HEK293 (cell line): ENCODE measurements around the gene B4GALT1.

ENCODE experiments used
- CTCF ChIA-PET: fragments of 350-600 bp; formaldehyde crosslinking; extraction: SDS; loops from one replicate; lab custom pipeline; 2021; ENCODE audit warnings: antibody characterized with exemption; lab: Yijun Ruan, JAX
- POLR2A ChIA-PET: fragments of 300-600 bp; formaldehyde crosslinking; extraction: SDS; loops from one replicate; lab custom pipeline; 2020; ENCODE audit warnings: antibody characterized with exemption, inconsistent platforms; lab: Yijun Ruan, JAX
- H3K27ac ChIP-seq: fragments of 200-500 bp; sonication (Bioruptor generic); 2 replicates; pipeline ENCODE4 v1.5.1; 2014; ENCODE audit warnings: low read depth, low read length, control low read depth, inconsistent platforms; ENCODE audit errors: extremely low read depth
- H3K36me3 ChIP-seq, 2 experiments: fragments of 200-500 bp in 1 of 2; sonication (Bioruptor generic) in 1 of 2; 1 replicate in 1 of 2; 2 replicates in 1 of 2; pipeline ENCODE4 v1.5.1; 2014 to 2017; ENCODE audit warnings: inconsistent platforms in 2 of 2, low read length in 2 of 2; ENCODE audit not compliant: control insufficient read depth in 2 of 2, insufficient read depth in 1 of 2
- H3K4me1 ChIP-seq: fragments of 200-500 bp; sonication (Bioruptor generic); 2 replicates; pipeline ENCODE4 v1.5.1; 2014; ENCODE audit warnings: mild to moderate bottlenecking, low read length, inconsistent platforms; ENCODE audit not compliant: control insufficient read depth, insufficient read depth
- H3K4me3 ChIP-seq: 2 replicates; pipeline ENCODE4 v1.5.1; 2011; ENCODE audit warnings: low read depth, mild to moderate bottlenecking, control low read depth, low read length, moderate library complexity
- H3K9me3 ChIP-seq: fragments of 200-500 bp; sonication (Bioruptor generic); 2 replicates; pipeline ENCODE4 v1.5.1; 2014; ENCODE audit warnings: low read depth, low read length, inconsistent platforms; ENCODE audit not compliant: control insufficient read depth, insufficient read depth
- BCL11A ChIP-seq: fragments of 450-650 bp; formaldehyde crosslinking; IDR thresholded peaks from 2 replicates; pipeline ENCODE4 v1.5.1; 2016; ENCODE audit warnings: low read depth, missing biosample characterization, missing genetic modification characterization
- FEZF1 ChIP-seq: fragments of 450-650 bp; formaldehyde crosslinking; IDR thresholded peaks from 2 replicates; pipeline ENCODE4 v1.5.1; 2016; ENCODE audit warnings: missing biosample characterization, missing genetic modification characterization
- GFI1B ChIP-seq: fragments of 450-650 bp; formaldehyde crosslinking; IDR thresholded peaks from 2 replicates; pipeline ENCODE4 v1.5.1; 2016; ENCODE audit warnings: missing biosample characterization, missing genetic modification characterization
- HOXC10 ChIP-seq: sonication (generic); formaldehyde crosslinking; IDR thresholded peaks from 2 replicates; pipeline ENCODE4 v1.8.1; 2023; ENCODE audit warnings: mild to moderate bottlenecking, missing genetic modification reagents
- MYNN ChIP-seq: fragments of 450-650 bp; formaldehyde crosslinking; IDR thresholded peaks from 2 replicates; pipeline ENCODE4 v1.5.1; 2016; ENCODE audit warnings: missing biosample characterization, missing genetic modification characterization, borderline replicate concordance
- OVOL3 ChIP-seq: fragments of 450-650 bp; formaldehyde crosslinking; IDR thresholded peaks from 2 replicates; pipeline ENCODE4 v1.5.1; 2016; ENCODE audit warnings: missing biosample characterization, missing genetic modification characterization
- RBAK ChIP-seq: fragments of 450-650 bp; formaldehyde crosslinking; IDR thresholded peaks from 2 replicates; pipeline ENCODE4 v1.5.1; 2016; ENCODE audit warnings: missing biosample characterization, missing genetic modification characterization
- SETDB1 ChIP-seq: IDR thresholded peaks from one replicate; pipeline ENCODE4 v1.6.1; 2017; ENCODE audit warnings: mild to moderate bottlenecking, low read length, moderate library complexity, mixed read lengths; ENCODE audit not compliant: insufficient read length
- ZBTB20 ChIP-seq: fragments of 450-650 bp; formaldehyde crosslinking; IDR thresholded peaks from 2 replicates; pipeline ENCODE4 v1.5.1; 2016; ENCODE audit warnings: missing biosample characterization, missing genetic modification characterization
- ZBTB8A ChIP-seq: fragments of 450-650 bp; formaldehyde crosslinking; IDR thresholded peaks from 2 replicates; pipeline ENCODE4 v1.5.1; 2016; ENCODE audit warnings: missing biosample characterization, missing genetic modification characterization
- ZFP69B ChIP-seq: fragments of 450-650 bp; formaldehyde crosslinking; IDR thresholded peaks from 2 replicates; pipeline ENCODE4 v1.5.1; 2016; ENCODE audit warnings: missing biosample characterization, missing genetic modification characterization
- ZNF133 ChIP-seq: fragments of 450-650 bp; formaldehyde crosslinking; IDR thresholded peaks from 2 replicates; pipeline ENCODE4 v1.5.1; 2016; ENCODE audit warnings: missing biosample characterization, missing genetic modification characterization
- ZNF138 ChIP-seq: fragments of 450-650 bp; formaldehyde crosslinking; IDR thresholded peaks from 2 replicates; pipeline ENCODE4 v1.5.1; 2016; ENCODE audit warnings: missing biosample characterization, missing genetic modification characterization, borderline replicate concordance
- ZNF140 ChIP-seq: fragments of 450-650 bp; formaldehyde crosslinking; IDR thresholded peaks from 2 replicates; pipeline ENCODE4 v1.5.1; 2016; ENCODE audit warnings: missing biosample characterization, missing genetic modification characterization
- ZNF157 ChIP-seq: fragments of 450-650 bp; formaldehyde crosslinking; IDR thresholded peaks from 2 replicates; pipeline ENCODE4 v1.5.1; 2016; ENCODE audit warnings: missing biosample characterization, missing genetic modification characterization
- ZNF174 ChIP-seq: fragments of 450-650 bp; formaldehyde crosslinking; IDR thresholded peaks from 2 replicates; pipeline ENCODE4 v1.5.0; 2017; ENCODE audit warnings: missing biosample characterization, mild to moderate bottlenecking, missing genetic modification characterization
- ZNF223 ChIP-seq: fragments of 450-650 bp; formaldehyde crosslinking; IDR thresholded peaks from 2 replicates; pipeline ENCODE4 v1.5.1; 2016; ENCODE audit warnings: missing biosample characterization, missing genetic modification characterization
- ZNF266 ChIP-seq: fragments of 450-650 bp; formaldehyde crosslinking; IDR thresholded peaks from 2 replicates; pipeline ENCODE4 v1.5.1; 2016; ENCODE audit warnings: missing biosample characterization, missing genetic modification characterization, low read depth
- ZNF341 ChIP-seq: fragments of 450-650 bp; formaldehyde crosslinking; IDR thresholded peaks from 2 replicates; pipeline ENCODE4; 2016; ENCODE audit warnings: low read depth, missing biosample characterization, missing genetic modification characterization
- ZNF350 ChIP-seq: fragments of 450-650 bp; formaldehyde crosslinking; IDR thresholded peaks from 2 replicates; pipeline ENCODE4 v1.5.0; 2017; ENCODE audit warnings: missing biosample characterization, mild to moderate bottlenecking, missing genetic modification characterization
- ZNF521 ChIP-seq: fragments of 450-650 bp; formaldehyde crosslinking; IDR thresholded peaks from 2 replicates; pipeline ENCODE4 v1.5.1; 2017; ENCODE audit warnings: missing biosample characterization, mild to moderate bottlenecking, missing genetic modification characterization
- ZNF549 ChIP-seq: fragments of 450-650 bp; IDR thresholded peaks from 2 replicates; pipeline ENCODE4 v1.5.1; 2018; ENCODE audit warnings: missing biosample characterization, missing genetic modification characterization, mild to moderate bottlenecking, inconsistent platforms, moderate library complexity
- ZNF555 ChIP-seq: fragments of 450-650 bp; formaldehyde crosslinking; conservative IDR thresholded peaks from 2 replicates; pipeline ENCODE4 v1.5.1; 2017; ENCODE audit warnings: missing biosample characterization, mild to moderate bottlenecking, missing genetic modification characterization, inconsistent platforms
- ZNF558 ChIP-seq: fragments of 450-650 bp; formaldehyde crosslinking; IDR thresholded peaks from 2 replicates; pipeline ENCODE4 v1.5.1; 2016; ENCODE audit warnings: missing biosample characterization, missing genetic modification characterization
- ZNF707 ChIP-seq: fragments of 450-650 bp; formaldehyde crosslinking; IDR thresholded peaks from 2 replicates; pipeline ENCODE4 v1.5.1; 2016; ENCODE audit warnings: missing biosample characterization, missing genetic modification characterization
- ZNF768 ChIP-seq: fragments of 450-650 bp; formaldehyde crosslinking; IDR thresholded peaks from 2 replicates; pipeline ENCODE4 v1.5.1; 2018; ENCODE audit warnings: missing biosample characterization, mild to moderate bottlenecking, missing genetic modification characterization
- ZNF776 ChIP-seq: fragments of 450-650 bp; formaldehyde crosslinking; IDR thresholded peaks from 2 replicates; pipeline ENCODE4 v1.5.0; 2017; ENCODE audit warnings: missing biosample characterization, missing genetic modification characterization, borderline replicate concordance
- ZNF843 ChIP-seq: fragments of 450-650 bp; formaldehyde crosslinking; IDR thresholded peaks from 2 replicates; pipeline ENCODE4 v1.5.1; 2016; ENCODE audit warnings: missing biosample characterization, missing genetic modification characterization
- TF ChIP-seq, protein P1 (sequence below): fragments of 450-650 bp; formaldehyde crosslinking; IDR thresholded peaks from 2 replicates; pipeline ENCODE4 v1.5.1; 2016; ENCODE audit warnings: missing biosample characterization, missing genetic modification characterization
- TF ChIP-seq, protein P2 (sequence below): fragments of 450-650 bp; formaldehyde crosslinking; IDR thresholded peaks from 2 replicates; pipeline ENCODE4 v1.5.1; 2016; ENCODE audit warnings: missing biosample characterization, missing genetic modification characterization
- TF ChIP-seq, protein P3 (sequence below): fragments of 450-650 bp; formaldehyde crosslinking; IDR thresholded peaks from 2 replicates; pipeline ENCODE4 v1.5.1; 2016; ENCODE audit warnings: missing biosample characterization, missing genetic modification characterization
- TF ChIP-seq, protein P4 (sequence below): fragments of 450-650 bp; IDR thresholded peaks from 2 replicates; pipeline ENCODE4 v1.5.1; 2018; ENCODE audit warnings: missing biosample characterization, mild to moderate bottlenecking, missing genetic modification characterization

The B4GALT1 gene

GRCh38 chr9:33154371-33154770, 12.8 kb downstream of the B4GALT1 start:
- no peaks in the 10 kb centered on the region for H3K36me3 ChIP-seq
- H3K4me3 ChIP-seq = no peak overlapping the region
- no peak overlapping the region for H3K27ac ChIP-seq
- ChIA-PET POLR2A (no interaction called here), CTCF (interaction anchor here (0.6 kb wide), 1 partner anchor 74 kb away, joined by 6 read pairs; no protein-coding TSS in a partner anchor)
- H3K9me3 ChIP-seq = no peaks in the 10 kb centered on the region
- TF ChIP-seq ZNF555 (tag by site-specific recombination) (no peak), ZBTB20 (tag by site-specific recombination) (no peak), ZNF350 (tag by site-specific recombination) (no peak), ZNF133 (tag by site-specific recombination) (no peak), ZNF140 (tag by site-specific recombination) (no peak), ZFP69B (tag by site-specific recombination) (no peak), ZNF776 (no peak), GFI1B (tag by site-specific recombination) (no peak), ZBTB8A (tag by site-specific recombination) (no peak), FEZF1 (tag by site-specific recombination) (no peak), ZNF558 (no peak), OVOL3 (tag by site-specific recombination) (no peak), ZNF157 (tag by site-specific recombination) (no peak), ZNF138 (tag by site-specific recombination) (no peak), ZNF521 (tag by site-specific recombination) (no peak), ZNF549 (no peak), HOXC10 (CRISPR knock-in tag) (no peak), ZNF707 (tag by site-specific recombination) (no peak), BCL11A (tag by site-specific recombination) (no peak)
- TF ChIP-seq, protein P1, sequence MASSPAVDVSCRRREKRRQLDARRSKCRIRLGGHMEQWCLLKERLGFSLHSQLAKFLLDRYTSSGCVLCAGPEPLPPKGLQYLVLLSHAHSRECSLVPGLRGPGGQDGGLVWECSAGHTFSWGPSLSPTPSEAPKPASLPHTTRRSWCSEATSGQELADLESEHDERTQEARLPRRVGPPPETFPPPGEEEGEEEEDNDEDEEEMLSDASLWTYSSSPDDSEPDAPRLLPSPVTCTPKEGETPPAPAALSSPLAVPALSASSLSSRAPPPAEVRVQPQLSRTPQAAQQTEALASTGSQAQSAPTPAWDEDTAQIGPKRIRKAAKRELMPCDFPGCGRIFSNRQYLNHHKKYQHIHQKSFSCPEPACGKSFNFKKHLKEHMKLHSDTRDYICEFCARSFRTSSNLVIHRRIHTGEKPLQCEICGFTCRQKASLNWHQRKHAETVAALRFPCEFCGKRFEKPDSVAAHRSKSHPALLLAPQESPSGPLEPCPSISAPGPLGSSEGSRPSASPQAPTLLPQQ (tag by site-specific recombination) = no peak
- peaks cover 17% of the 10 kb centered on the region; the same call in 1 of the 2 replicates for H3K4me1 ChIP-seq

DNA sequence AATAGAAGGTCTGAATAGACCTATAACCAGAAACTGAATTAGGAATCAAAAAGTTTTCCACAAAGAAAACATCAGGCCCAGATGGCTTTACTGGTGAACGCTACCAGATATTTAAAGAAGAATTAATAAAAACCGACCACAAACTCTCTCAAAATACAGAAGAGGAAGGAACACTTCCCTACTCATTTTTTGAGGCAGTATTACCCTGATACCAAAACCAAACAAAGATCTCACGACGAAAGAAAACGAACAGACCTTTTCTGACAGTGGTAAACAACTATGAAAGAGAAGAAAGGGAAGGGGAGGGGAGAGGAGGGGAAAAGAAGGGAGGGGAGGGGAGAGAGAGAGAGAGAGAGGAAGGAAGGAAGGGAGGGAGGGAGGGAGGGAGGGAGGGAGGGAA, 13.5 kb downstream of the B4GALT1 start:
- H3K4me1 ChIP-seq = peaks cover 14% of the 10 kb centered on the region; the same call in 1 of the 2 replicates
- H3K27ac ChIP-seq = no peak overlapping the region
- H3K36me3 ChIP-seq = no peaks in the 10 kb centered on the region
- ChIA-PET CTCF (no interaction called here), POLR2A (no interaction called here)
- H3K4me3 ChIP-seq = no peak overlapping the region
- H3K9me3 ChIP-seq = no peaks in the 10 kb centered on the region
- TF ChIP-seq ZNF133 (tag by site-specific recombination) (no peak), SETDB1 (no peak), ZNF341 (tag by site-specific recombination) (no peak), ZNF266 (no peak), RBAK (tag by site-specific recombination) (no peak), ZNF223 (tag by site-specific recombination) (no peak), ZNF174 (tag by site-specific recombination) (no peak), MYNN (tag by site-specific recombination) (no peak), ZNF843 (no peak), ZNF768 (tag by site-specific recombination) (no peak)
- TF ChIP-seq, protein P2, sequence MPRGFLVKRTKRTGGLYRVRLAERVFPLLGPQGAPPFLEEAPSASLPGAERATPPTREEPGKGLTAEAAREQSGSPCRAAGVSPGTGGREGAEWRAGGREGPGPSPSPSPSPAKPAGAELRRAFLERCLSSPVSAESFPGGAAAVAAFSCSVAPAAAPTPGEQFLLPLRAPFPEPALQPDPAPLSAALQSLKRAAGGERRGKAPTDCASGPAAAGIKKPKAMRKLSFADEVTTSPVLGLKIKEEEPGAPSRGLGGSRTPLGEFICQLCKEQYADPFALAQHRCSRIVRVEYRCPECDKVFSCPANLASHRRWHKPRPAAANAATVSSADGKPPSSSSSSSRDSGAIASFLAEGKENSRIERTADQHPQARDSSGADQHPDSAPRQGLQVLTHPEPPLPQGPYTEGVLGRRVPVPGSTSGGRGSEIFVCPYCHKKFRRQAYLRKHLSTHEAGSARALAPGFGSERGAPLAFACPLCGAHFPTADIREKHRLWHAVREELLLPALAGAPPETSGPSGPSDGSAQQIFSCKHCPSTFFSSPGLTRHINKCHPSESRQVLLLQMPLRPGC (tag by site-specific recombination) = no peak
- TF ChIP-seq, protein P3, sequence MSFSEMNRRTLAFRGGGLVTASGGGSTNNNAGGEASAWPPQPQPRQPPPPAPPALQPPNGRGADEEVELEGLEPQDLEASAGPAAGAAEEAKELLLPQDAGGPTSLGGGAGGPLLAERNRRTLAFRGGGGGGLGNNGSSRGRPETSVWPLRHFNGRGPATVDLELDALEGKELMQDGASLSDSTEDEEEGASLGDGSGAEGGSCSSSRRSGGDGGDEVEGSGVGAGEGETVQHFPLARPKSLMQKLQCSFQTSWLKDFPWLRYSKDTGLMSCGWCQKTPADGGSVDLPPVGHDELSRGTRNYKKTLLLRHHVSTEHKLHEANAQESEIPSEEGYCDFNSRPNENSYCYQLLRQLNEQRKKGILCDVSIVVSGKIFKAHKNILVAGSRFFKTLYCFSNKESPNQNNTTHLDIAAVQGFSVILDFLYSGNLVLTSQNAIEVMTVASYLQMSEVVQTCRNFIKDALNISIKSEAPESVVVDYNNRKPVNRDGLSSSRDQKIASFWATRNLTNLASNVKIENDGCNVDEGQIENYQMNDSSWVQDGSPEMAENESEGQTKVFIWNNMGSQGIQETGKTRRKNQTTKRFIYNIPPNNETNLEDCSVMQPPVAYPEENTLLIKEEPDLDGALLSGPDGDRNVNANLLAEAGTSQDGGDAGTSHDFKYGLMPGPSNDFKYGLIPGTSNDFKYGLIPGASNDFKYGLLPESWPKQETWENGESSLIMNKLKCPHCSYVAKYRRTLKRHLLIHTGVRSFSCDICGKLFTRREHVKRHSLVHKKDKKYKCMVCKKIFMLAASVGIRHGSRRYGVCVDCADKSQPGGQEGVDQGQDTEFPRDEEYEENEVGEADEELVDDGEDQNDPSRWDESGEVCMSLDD (tag by site-specific recombination) = no peak
- TF ChIP-seq, protein P4, sequence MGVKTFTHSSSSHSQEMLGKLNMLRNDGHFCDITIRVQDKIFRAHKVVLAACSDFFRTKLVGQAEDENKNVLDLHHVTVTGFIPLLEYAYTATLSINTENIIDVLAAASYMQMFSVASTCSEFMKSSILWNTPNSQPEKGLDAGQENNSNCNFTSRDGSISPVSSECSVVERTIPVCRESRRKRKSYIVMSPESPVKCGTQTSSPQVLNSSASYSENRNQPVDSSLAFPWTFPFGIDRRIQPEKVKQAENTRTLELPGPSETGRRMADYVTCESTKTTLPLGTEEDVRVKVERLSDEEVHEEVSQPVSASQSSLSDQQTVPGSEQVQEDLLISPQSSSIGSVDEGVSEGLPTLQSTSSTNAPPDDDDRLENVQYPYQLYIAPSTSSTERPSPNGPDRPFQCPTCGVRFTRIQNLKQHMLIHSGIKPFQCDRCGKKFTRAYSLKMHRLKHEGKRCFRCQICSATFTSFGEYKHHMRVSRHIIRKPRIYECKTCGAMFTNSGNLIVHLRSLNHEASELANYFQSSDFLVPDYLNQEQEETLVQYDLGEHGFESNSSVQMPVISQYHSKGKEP = no peak
